Ascending aorta (tissue), 2 donors: ENCODE data around the gene RAPGEF4. TPM values are rescaled to one million over a fixed set of nuclear protein-coding genes. Genes with fewer than 3 reads are reported as not detected.

Experiments used
- DNase-seq, 2 donors: peaks; one replicate each; pipeline ENCODE4 v3.0.0-alpha.2; 2019; ENCODE audit warnings: low spot score in 2 of 2
- H3K27ac ChIP-seq, 2 donors: fragments of 200-600 bp; sonication (generic); one replicate each; pipeline ENCODE4 v1.5.1; 2016 to 2017; ENCODE audit warnings: mild to moderate bottlenecking in 1 of 2
- H3K27me3 ChIP-seq: fragments of 200-600 bp; sonication (generic); one replicate; pipeline ENCODE4 v1.5.1; 2017
- H3K36me3 ChIP-seq, 2 donors: fragments of 200-600 bp; sonication (generic); one replicate each; pipeline ENCODE4 v1.5.1; 2016
- H3K4me1 ChIP-seq, 2 donors: fragments of 200-600 bp; sonication (generic); one replicate each; pipeline ENCODE4 v1.5.1; 2016 to 2017; ENCODE audit warnings: mild to moderate bottlenecking in 1 of 2
- H3K4me3 ChIP-seq, 2 donors: fragments of 200-600 bp; sonication (generic); one replicate each; pipeline ENCODE4 v1.5.1; 2016 to 2017; ENCODE audit warnings: mild to moderate bottlenecking in 1 of 2
- H3K9me3 ChIP-seq, 2 donors: fragments of 200-600 bp; sonication (generic); one replicate each; pipeline ENCODE4 v1.5.1; 2016
- intact Hi-C: fragments of 100-400 bp; cut with DNase I; formaldehyde crosslinking; loops from one replicate; pipeline ENCODE4 v1.15.1; 2023
- total RNA-seq: library from RNA; depleted of rRNA; stranded (reverse); fragments of >200 nt; gene quantifications from one replicate; pipeline ENCODE4 v1.1.0, GENCODE V29; 2016
- TF ChIP-seq, protein P1 (sequence below), 3 experiments: fragments of 200-600 bp in 2 of 3; fragments of 450-650 bp in 1 of 3; sonication (generic) in 2 of 3; IDR thresholded peaks; one replicate each; pipeline ENCODE4 v1.5.1; 2016 to 2019; ENCODE audit warnings: antibody characterized with exemption in 3 of 3, mild to moderate bottlenecking in 1 of 3, moderate library complexity in 1 of 3

The RAPGEF4 gene
- total RNA-seq, 1 donor from 2014 or later = 79.9 TPM

DNA sequence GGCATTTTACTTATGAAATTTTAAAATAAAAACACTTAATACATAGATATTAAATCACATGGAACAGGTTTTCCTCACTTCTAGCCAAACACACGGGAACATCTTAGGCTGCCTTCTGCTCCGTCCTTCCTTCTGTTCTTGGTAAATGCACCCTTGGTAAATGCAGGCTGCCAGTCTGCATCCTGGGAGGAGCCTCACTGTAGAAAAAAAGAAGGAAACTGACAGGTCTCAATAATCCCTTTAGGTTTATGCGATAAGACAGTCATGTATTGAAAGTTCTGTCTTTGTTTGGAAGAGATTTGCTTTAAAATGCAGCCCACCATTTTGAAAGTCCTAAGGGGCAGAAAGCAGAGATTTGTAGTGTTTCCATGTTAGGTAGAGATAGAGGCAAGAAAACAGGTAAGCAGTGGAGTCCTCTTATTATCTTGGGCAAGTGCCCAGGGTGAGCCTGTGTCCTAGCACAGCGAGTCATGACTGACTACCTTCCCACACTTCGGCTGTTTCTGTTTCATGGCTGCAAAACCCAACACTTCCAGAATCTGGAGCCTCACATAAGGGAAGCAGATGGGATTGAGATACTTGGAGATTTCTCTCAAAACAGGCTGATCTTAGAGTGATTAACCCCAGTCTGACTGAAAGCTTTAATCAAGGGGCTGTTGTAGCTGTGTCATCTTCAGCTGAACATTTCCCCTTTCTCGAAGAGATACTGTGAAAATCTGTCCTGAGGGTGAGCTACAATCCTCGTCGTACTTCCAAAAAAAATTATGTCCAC lies 208.6 kb downstream of the RAPGEF4 start:
- DNase-seq = no peak
- intact Hi-C loops = no loop called here
- H3K9me3 ChIP-seq = no peaks in the 10 kb centered on the region

DNA sequence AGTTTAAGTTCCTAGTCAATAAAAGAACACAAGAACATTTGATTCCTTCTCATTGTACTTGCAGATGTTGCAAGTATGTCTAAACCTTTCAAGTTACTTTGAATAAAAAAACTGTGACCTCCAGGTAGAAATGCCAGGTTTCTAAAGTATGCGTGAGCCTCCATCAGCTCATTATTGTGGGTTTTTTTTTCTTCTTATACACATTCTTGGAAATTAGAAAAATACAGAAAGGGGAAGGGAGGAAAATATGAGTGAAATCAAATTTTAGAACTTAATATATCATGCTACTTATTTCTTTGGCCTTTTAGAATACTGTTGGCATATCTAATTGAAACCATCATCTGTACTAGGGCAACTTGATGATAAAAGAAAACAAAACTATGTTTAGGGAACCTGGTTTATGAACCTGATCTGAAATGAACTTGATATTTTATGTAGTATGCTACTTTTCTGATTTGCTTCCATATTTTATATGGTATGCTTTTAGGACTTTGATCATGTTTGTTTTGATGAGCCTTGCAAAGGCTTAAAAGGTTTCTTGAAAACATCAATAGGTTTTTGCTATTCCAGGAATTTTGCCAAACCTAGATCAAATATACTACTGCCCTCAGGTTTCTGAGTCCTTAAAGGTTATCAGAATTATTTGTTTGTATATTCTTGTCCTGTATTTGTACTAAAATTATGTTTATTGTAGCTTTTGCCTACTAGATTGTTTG lies 209.3 kb downstream of the RAPGEF4 start:
- H3K36me3 ChIP-seq = no peaks in the 10 kb centered on the region
- DNase-seq = no peak
- no peaks in the 10 kb centered on the region for H3K27me3 ChIP-seq
- no peak overlapping the region for H3K4me3 ChIP-seq
- no peak overlapping the region for H3K27ac ChIP-seq
- H3K4me1 ChIP-seq = no peaks in the 10 kb centered on the region
- intact Hi-C loops = no loop called here
- TF ChIP-seq, protein P1, sequence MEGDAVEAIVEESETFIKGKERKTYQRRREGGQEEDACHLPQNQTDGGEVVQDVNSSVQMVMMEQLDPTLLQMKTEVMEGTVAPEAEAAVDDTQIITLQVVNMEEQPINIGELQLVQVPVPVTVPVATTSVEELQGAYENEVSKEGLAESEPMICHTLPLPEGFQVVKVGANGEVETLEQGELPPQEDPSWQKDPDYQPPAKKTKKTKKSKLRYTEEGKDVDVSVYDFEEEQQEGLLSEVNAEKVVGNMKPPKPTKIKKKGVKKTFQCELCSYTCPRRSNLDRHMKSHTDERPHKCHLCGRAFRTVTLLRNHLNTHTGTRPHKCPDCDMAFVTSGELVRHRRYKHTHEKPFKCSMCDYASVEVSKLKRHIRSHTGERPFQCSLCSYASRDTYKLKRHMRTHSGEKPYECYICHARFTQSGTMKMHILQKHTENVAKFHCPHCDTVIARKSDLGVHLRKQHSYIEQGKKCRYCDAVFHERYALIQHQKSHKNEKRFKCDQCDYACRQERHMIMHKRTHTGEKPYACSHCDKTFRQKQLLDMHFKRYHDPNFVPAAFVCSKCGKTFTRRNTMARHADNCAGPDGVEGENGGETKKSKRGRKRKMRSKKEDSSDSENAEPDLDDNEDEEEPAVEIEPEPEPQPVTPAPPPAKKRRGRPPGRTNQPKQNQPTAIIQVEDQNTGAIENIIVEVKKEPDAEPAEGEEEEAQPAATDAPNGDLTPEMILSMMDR (IDR thresholded peaks at IDR 0.05) = no peak
- no peaks in the 10 kb centered on the region for H3K9me3 ChIP-seq

More for the DNA sequence above, 208.6 kb downstream of the RAPGEF4 start:
- Histone ChIP-seq H3K36me3 (no peaks in the 10 kb centered on the region), H3K4me1 (no peaks in the 10 kb centered on the region), H3K4me3 (no peak overlapping the region), H3K27ac (no peak overlapping the region), H3K27me3 (no peaks in the 10 kb centered on the region)
- TF ChIP-seq, protein P1 (IDR thresholded peaks at IDR 0.05) = no peak

DNA sequence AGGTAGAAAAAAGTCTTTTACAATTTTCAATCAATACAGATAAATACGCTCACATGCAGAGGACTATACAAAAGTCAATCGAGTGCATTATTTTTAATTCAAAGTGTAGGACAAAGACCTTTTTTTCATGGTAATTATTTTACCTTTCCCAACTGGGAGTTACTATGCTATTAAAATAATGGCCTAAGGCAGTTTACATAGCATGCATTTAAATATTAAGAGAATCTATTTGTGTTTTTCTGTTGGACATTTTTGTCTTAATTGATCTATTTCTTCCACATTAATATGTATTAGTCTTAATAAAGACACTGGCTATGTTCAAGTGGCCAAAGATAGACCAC lies 209.8 kb downstream of the RAPGEF4 start:
- intact Hi-C loops = no loop called here
- Histone ChIP-seq H3K9me3 (no peaks in the 10 kb centered on the region), H3K4me3 (no peak overlapping the region), H3K4me1 (no peaks in the 10 kb centered on the region), H3K27me3 (no peaks in the 10 kb centered on the region), H3K36me3 (no peaks in the 10 kb centered on the region), H3K27ac (no peak overlapping the region)
- DNase-seq = no peak
- TF ChIP-seq, protein P1 (IDR thresholded peaks at IDR 0.05) = no peak

DNA sequence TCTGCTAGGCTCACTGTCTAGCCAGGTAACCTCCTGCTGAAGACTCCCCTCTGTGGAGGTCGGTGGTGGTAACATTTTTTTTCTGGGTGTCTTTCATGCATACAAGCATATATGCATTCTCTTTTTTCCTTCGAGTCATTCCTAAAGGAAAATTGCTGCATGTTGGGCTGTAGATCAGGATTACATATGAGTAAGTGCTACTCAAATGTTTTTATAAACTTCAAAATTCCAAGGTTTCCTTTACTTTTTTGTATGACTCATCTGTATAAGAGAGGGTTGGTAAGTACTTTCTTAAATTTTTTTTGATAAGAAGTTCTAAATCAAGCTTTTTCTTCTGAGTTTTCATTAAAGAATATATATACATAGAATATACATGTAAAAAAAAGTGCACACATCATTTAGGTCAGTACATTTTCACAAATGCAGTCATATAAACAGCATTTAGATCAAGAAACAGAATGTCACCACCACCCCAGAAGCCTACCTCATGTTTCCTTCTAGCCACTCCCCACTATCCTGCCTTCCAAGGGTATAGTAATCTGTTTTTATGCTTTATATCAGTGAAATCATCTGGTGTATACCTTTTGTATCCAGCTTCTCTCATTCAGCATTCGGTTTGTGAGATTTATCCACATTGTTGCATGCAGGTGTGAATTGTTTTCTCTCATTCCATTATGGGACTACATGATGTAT lies 212.0 kb downstream of the RAPGEF4 start:
- no peak overlapping the region for H3K4me3 ChIP-seq
- H3K27me3 ChIP-seq = no peaks in the 10 kb centered on the region
- intact Hi-C loops = no loop called here
- no peaks in the 10 kb centered on the region for H3K4me1 ChIP-seq
- no peak for DNase-seq
- no peaks in the 10 kb centered on the region for H3K36me3 ChIP-seq
- H3K9me3 ChIP-seq = no peaks in the 10 kb centered on the region
- no peak overlapping the region for H3K27ac ChIP-seq
- TF ChIP-seq, protein P1 (IDR thresholded peaks at IDR 0.05) = no peak

DNA sequence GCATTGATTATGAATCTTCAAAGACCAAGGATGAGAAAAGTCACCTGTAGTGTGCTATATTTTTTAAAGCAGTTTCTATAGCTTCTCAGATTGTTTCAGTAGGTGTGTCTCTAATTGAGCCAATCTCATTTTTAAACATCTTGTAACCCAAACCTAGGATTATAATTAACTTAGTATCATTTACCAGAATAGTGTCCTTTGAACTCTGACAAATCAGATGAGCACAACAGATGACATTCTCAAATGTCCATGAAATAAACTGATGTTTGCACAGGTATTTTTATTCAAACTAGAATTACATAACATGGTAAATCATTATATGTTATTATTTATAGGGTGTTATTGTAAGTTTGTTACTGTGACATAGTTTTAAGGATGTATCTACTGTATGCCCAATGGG lies 213.9 kb downstream of the RAPGEF4 start:
- no peak for DNase-seq
- H3K4me3 ChIP-seq = no peak overlapping the region
- no peaks in the 10 kb centered on the region for H3K27me3 ChIP-seq
- intact Hi-C loops = no loop called here
- H3K9me3 ChIP-seq = no peaks in the 10 kb centered on the region
- no peaks in the 10 kb centered on the region for H3K36me3 ChIP-seq
- no peaks in the 10 kb centered on the region for H3K4me1 ChIP-seq
- TF ChIP-seq, protein P1 (IDR thresholded peaks at IDR 0.05) = no peak
- no peak overlapping the region for H3K27ac ChIP-seq
